Erythroblast (primary cell): ENCODE results near the gene VSIG4.
"Not testable (repeated sequence)": the region's sequence is repeated elsewhere in the genome, so short reads cannot be mapped to it uniquely, and the experiment has no call there.

Experiments
- GATA1 ChIP-seq: IDR thresholded peaks from 2 replicates; pipeline ENCODE4 v1.6.1; 2011; ENCODE audit warnings: low read depth, mild to moderate bottlenecking, control low read depth, low read length, moderate library complexity
- POLR2A ChIP-seq: IDR thresholded peaks from 2 replicates; pipeline ENCODE4 v1.6.1; 2011; ENCODE audit warnings: mild to moderate bottlenecking, low read length

GRCh38 chrX:65975161-65975751, 64.6 kb downstream of the VSIG4 start:
- TF ChIP-seq POLR2A, GATA1: not testable (repeated sequence)
